ENCODE measurements around the gene ZBED5.
"Not testable (repeated sequence)": the region's sequence is repeated elsewhere in the genome, so short reads cannot be mapped to it uniquely, and the experiment has no call there.

ZBED5 gene

DNA sequence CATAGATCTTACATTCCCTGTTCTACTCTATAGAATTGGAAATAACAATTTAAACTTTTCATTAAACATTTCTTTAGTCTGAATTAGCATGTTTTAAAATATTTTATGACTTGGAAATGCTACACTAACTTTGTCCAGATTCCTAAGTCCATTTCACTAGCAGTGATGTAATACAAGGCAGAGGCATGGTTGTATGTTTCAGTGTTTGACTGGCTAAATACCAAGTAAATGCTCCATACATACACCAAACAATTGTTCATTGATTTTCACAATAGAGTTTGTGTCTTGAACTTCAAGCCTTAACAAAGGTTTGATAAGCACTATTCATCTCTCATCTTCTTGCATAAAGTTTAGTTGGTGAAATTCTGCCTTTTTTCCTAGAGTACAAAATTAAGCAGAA is 13.5 kb downstream of the ZBED5 start:
- in situ Hi-C loops (cut with HindIII; ENCODE audit: low sequenced_read_pairs): no loop called here

DNA sequence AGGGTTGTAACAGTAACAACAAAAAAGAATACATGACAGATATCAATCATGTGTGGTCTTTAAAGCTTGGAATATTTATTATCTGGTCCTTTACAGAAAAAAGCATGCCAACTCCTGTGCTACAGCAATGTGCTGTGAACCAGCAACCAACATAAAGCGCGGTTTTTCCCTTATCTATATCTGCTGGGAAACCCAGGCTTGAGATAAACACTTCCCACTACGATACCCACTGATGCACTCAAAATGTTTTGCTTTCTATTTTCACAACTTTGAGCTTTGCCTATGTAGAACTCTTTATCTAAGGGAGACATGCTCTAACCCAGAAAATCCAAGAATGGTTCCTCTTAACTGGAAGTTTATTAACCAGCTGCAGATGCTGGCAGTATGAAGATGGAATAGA is 19.0 kb downstream of the ZBED5 start:
- in situ Hi-C loops (cut with HindIII; ENCODE audit: low sequenced_read_pairs): loop anchor here (10.0 kb wide), 1 partner anchor 926 kb away; no protein-coding TSS in a partner anchor

DNA sequence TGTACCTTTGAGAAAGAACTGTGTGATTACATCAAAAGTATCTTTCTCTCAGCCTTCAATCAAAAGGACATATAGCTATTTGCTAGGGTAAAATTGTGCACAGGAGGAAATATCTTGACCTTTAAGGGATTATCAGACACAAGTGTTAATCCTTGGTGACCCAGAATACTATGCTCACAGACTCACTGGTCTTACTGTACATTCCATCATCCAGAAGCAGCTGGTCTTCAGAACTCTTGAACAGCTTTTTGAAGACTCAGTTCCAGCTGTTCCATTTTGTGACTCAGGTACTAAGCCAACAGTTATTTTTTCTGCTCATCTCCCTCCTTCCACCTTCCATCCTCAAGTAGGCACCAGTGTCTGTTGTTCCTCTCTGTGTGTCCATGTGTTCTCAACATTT is 19.8 kb downstream of the ZBED5 start:
- in situ Hi-C loops (cut with HindIII; ENCODE audit: low sequenced_read_pairs): loop anchor here (10.0 kb wide), 1 partner anchor 927 kb away; no protein-coding TSS in a partner anchor

DNA sequence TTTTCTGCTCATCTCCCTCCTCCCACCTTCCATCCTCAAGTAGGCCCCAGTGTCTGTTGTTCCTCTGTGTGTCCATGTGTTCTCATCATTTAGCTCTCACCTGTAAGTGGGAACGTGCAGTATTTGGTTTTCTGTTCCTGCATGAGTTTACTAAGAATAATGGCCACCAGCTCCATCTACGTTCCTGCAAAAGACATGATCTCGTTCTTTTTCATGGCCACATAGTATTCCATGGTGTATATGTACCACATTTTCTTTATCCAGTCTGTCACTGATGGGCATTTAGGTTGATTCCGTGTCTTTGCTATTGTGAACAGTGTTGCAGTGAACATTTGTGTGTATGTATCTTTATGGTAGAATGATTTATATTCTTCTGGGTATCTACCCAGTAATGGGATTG is 21.0 kb downstream of the ZBED5 start:
- in situ Hi-C loops (cut with HindIII; ENCODE audit: low sequenced_read_pairs): loop anchor here (10.0 kb wide), 1 partner anchor 928 kb away; no protein-coding TSS in a partner anchor

DNA sequence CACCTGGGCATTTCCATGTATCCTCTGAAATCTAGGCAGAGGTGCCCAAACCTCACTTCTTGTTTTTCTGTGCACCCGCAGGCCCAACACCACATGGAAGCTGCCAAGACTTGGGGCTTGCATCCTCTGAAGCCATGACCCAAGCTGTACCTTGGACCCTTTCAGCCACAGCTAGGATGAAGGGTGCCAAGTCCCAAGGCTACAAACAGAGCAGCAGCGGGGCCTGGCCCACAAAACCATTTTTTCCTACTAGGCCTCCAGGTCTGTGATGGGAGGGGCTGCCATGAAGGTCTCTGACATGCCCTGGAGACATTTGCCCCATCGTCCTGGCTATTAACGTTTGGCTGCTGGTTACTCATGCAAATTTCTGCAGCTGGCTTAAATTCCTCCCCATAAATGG is 28.7 kb downstream of the ZBED5 start:
- in situ Hi-C loops (cut with HindIII; ENCODE audit: low sequenced_read_pairs): no loop called here

DNA sequence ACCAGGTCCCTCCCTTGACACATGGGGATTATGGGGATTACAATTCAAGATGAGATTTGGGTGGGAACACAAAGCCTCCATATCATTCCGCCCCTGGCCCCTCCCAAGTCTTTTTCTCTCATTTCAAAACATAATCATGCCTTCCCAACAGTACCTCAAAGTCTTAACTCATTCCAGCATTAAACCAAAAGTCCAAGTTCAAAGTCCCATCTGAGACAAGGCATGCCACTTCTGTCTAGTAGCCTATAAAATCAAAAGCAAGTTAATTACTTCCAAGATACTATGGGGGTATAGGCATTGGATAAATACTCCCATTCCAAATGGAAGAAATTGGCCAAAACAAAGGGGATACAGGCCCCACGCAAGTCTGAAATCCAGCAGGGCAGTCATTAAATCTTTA is 29.5 kb downstream of the ZBED5 start:
- in situ Hi-C loops (cut with HindIII; ENCODE audit: low sequenced_read_pairs): no loop called here

DNA sequence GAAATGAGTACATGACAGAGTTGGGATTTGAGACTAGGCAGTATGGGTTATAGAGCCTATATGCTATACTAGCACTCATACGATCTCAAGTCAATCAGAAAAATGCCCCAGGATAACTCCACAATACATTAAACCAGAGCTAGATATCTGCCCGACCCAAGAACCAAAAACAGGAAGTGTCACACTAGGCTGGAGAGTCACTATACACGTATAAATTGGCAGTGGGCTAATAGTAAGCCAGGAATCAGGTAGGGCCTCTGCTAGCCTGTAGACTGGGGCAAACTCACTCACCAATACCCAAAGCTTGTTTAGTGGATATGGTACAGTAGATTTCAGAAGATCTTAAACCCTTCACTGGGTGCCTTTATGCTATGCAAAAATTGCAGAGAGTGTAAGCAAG is 33.0 kb downstream of the ZBED5 start:
- in situ Hi-C loops (cut with HindIII; ENCODE audit: low sequenced_read_pairs): no loop called here

DNA sequence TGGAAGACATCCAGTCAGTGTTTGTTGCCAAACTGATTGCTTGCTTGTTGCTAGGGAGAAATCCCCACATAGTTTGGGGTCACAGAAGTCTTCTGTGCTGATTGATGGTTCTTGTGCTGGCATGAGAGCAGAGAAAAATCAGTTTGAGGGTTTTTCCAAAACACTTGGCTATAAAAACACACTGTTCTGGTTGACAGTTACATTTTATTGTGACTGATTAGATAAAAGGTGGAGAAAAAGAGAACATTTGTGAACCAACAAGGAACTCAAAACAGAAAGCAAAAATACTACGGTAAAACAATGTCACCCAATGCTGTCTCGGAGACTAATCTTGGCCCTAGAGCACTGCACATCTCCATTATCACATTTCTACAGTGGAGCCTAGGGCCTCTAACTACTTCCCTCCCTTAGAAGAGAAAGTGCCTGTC is 34.7 kb downstream of the ZBED5 start:
- in situ Hi-C loops (cut with HindIII; ENCODE audit: low sequenced_read_pairs): no loop called here

DNA sequence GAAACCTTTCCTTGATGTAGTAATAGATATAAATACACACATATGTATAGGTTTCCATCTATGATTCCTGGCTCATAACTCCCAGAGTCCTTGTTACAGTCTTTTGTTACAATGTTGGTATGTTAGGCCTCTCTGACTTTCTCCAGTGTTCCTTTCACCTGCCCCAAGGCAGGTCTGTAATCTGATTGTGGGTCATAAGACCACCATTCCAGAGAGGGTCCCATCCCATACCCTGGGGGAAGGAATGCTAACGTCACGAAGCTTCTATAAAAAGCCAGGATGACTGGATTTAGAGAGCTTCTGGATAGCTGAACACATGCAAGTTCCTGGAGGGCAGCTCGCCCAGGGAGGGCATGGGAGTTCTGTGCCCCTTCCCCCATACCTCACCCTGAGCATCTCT is 35.4 kb downstream of the ZBED5 start:
- in situ Hi-C loops (cut with HindIII; ENCODE audit: low sequenced_read_pairs): not testable (repeated sequence)

DNA sequence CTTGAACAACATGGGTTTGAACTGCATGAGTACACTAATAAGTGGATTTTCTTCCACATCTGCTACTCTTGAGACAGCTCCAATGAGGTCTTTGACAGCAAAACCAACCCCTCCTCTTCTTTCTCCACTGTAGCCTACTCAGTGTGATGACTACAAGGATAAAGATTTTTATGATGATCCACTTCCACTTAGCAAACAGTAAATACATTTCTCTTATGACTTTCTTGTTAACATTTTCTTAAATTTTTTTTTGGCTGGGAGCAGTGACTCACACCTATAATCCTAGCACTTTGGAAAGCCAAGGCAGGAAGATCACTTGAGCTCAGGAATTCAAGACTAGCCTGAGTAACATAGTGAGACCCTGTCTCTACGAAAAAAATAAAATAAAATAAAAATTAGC is 39.3 kb downstream of the ZBED5 start:
- in situ Hi-C loops (cut with HindIII; ENCODE audit: low sequenced_read_pairs): no loop called here

DNA sequence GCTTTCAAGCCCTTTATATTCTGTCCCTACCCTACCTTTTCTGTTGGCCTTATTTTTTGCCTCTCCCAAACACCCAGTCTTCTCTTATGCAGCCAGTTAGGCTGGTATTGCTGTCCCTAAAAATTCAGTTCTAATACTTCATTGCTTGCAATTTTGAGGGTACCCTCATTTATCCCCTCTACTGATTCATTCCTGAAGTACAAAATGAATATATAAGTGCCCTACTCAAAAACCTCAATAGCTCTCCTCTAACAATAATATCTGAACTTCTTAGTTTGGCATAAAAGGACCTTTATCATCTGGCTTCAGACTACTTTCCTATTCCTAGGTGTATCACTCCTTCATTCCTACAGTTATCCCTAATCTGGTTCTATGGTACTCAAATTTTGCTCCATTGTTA is 43.9 kb downstream of the ZBED5 start:
- in situ Hi-C loops (cut with HindIII; ENCODE audit: low sequenced_read_pairs): no loop called here

DNA sequence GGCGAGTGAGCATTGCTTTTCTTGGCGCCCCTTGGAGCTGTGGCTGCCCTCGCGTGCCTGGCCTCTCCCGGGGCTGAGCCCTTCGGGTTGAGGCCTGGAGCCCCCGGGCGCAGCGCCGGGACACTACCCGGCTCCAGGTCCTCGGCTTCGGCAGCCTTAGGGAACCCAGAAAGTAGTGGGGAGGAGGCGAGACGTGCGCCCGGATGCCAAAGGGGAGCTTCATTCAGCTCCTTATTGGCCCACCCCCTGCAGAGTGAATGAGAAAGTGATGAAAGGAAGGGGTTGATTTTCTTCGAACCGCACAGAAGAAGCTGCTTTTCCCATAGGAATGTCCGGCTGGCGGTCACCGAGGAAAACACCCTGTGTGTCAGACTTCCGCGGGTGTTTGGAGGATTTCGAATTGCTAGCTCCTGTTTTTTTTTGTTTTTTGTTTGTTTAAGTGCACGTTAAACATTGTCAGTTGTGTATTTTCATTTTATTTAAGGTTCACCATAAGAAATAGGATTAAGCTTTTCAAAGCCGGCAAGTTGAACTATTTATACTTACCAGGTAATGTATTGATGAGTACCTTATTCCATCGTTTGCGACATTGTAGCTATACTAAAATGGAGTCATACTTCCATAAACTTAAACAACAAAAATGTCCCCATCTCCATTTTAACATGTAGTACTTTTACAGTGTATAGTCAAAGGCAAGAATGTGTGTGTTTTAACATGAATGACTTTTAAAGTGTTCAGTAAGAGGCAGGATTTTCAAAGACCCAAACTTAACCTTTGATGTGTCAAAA is 48.3 kb downstream of the ZBED5 start:
- in situ Hi-C loops (cut with HindIII; ENCODE audit: low sequenced_read_pairs): no loop called here

DNA sequence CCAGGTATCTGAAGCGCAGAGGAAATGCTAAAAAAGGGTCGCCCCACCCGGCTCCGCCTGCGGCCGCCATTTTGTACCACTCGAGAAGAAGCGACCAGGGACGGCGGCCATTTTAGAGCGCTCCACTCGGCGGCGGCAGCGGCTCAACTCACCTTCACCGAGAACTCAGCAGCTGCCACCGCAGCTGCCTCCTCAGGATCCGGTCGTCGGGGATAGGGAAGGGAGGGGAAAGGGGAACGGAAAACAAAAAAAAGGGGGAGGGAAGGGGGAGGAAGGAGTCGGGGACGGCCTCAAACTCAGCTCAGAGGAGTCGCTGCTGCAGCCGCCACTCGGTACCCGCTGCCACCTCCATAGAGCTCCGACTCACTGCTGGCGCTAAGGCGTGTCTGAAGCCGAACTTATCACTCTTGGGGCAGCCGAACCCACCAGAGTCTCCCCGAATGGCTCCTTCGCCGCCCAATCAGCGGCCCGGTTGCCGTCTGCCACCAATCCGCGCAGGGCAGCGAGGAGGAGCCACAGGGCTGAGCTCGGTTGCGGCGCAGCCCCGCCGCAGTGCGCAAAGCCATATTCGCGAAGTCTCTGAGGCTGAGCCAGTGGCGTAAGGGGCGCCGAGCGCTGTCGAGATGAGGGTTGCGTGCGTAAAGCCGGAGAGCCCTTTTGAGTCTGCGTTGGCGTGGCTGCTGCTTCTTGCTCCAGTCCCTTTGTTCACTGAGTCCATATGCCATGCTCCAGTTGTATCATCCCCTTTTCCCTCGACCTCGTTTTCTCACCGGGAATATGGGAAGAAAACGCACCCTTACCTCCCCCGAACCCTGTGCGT is 49.1 kb downstream of the ZBED5 start, which contains the start of gene EIF4G2:
Gene EIF4G2 (minus strand): TSS at position 374 of the 820 bp plus-strand sequence.
- in situ Hi-C loops (cut with HindIII; ENCODE audit: low sequenced_read_pairs): no loop called here

DNA sequence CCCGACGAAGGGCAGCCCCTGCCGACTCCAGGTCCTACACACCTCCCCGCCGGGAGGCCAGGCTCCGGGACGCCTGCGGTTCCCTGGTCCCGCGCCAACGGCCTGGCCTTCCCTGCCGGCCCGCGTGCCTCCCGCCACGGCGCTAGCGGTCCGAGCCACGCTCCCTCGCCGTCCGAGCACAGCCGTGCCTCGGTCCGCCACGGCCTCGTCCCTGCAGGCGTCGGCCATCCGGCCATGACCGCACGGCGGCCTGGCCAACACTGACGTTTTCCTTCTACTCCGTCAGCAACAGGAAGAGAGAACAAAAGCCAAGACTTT is 49.7 kb downstream of the ZBED5 start:
- in situ Hi-C loops (cut with HindIII; ENCODE audit: low sequenced_read_pairs): no loop called here

DNA sequence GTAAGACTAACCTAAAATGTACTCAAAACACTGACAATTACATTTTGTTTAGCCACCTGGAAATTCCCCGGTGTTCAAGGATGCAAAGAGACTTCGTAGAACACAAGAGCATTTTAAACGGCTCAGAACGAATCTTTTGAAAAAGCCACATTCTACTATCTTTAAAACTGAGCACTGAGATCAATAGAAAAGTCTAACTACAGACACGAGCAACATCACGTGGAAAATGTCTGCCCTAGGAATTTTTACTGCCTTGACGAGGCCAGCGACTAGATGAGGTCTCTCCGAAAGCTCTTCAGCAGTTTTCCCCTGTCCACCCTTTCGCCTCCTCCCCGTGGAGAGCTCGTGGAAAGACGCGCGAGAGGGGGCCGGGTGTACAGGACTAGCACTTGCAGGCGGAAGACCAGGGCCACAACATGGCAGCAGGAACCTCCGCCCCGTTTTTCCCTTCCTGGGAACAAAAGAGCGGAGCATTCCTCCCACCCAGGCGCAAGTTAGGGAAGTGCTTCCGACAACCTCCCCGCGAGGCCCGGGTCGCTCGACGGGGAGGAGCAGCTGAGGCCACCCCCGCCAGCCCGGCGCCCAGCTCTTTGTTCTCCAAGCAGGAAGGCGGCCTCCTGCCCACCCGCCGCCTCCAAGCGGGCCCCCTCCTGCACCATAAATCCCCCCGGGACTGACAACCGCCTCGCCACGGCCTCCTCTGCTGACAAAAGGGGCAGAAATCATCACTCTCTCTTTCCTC is 50.2 kb downstream of the ZBED5 start:
- in situ Hi-C loops (cut with HindIII; ENCODE audit: low sequenced_read_pairs): no loop called here

DNA sequence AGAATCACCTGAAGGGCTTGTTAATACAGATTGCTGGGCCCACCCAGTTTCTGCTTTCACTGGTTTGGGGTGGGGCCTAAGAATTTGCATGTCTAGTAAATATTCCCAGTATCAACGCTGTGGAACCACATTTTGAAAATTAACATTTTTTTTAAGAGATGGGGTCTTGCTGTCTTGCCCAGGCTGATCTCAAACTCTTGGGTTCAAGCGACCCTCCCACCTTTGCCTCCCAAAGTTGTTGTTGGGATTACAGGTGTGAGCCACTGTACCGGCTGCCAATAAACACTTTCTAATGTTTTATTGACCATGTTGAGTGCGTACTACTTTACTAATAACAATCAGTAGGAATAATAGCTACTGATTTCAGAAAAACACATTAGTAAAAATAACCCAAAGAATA is 51.6 kb downstream of the ZBED5 start:
- in situ Hi-C loops (cut with HindIII; ENCODE audit: low sequenced_read_pairs): no loop called here

DNA sequence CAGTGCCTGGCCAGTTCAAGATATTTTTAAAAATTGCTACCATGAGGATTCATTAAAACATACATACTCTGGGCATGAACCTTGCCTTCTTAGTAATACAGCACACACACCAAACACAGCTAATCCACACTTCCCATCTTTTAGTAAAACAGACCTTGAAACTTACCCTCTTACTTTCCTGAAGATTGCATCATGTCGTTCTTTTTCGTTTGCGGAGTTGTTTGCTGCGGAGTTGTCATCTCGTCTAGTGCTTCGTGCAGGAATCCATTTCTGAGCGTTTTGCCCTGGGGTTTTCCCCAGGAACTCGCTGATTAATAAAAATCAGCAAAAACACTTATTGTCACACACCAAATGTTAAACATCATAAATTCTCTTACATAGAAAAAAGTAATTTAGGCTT is 52.1 kb downstream of the ZBED5 start:
- in situ Hi-C loops (cut with HindIII; ENCODE audit: low sequenced_read_pairs): no loop called here

DNA sequence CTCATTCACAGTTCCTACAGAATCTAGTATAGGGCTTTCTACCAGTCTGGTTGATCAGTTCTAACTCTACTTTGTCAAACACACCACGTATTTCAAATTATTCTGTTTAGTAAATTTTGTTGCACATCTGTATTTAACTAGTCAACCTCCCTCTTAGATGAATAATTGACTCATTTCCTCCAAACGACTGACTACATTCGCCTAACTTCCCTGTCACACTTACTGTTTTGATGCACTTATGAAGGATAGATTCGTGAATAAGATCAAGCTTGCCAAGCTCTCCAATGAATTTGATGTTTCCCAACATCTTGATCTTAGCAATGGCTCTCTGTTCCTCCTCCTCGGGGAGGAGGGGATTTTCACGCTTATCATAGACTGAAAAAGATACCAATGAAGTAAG is 54.2 kb downstream of the ZBED5 start:
- in situ Hi-C loops (cut with HindIII; ENCODE audit: low sequenced_read_pairs): no loop called here

Data from endothelial cell of hepatic sinusoid (primary cell).